Liver (tissue), 9 donors: ENCODE measurements around the gene ARHGAP19. TPM values are rescaled to one million over a fixed set of nuclear protein-coding genes. Genes with fewer than 3 reads are reported as not detected.
A peak's percentile ranks its signal among the peaks of the same experiment; 100 is the strongest.

Source experiments
- DNase-seq: peaks from one replicate; pipeline ENCODE4 v3.0.0-alpha.2; 2017; ENCODE audit warnings: low spot score
- H3K27ac ChIP-seq, 2 donors: one replicate each; pipeline ENCODE4 v1.7.0; 2013; ENCODE audit warnings: inconsistent platforms in 2 of 2, low read length in 2 of 2, control low read depth in 1 of 2, low read depth in 1 of 2, mild to moderate bottlenecking in 1 of 2
- H3K27me3 ChIP-seq, 4 donors: one replicate each; pipeline versions ENCODE4 v1.6.1 to v1.7.0; 2013; ENCODE audit warnings: low read length in 3 of 4, inconsistent platforms in 1 of 4, mild to moderate bottlenecking in 1 of 4, moderate library complexity in 1 of 4; ENCODE audit not compliant: control insufficient read depth in 4 of 4, insufficient read depth in 4 of 4
- H3K36me3 ChIP-seq, 4 donors: one replicate each; pipeline versions ENCODE4 v1.6.1 to v1.7.0; 2013; ENCODE audit warnings: low read length in 3 of 4, mild to moderate bottlenecking in 3 of 4, low read depth in 1 of 4, moderate library complexity in 1 of 4; ENCODE audit not compliant: control insufficient read depth in 4 of 4, insufficient read depth in 3 of 4
- H3K4me1 ChIP-seq, 4 donors: one replicate each; pipeline versions ENCODE4 v1.6.1 to v1.7.0; 2013; ENCODE audit warnings: low read length in 3 of 4, mild to moderate bottlenecking in 3 of 4, moderate library complexity in 1 of 4; ENCODE audit not compliant: control insufficient read depth in 4 of 4, insufficient read depth in 4 of 4
- H3K4me3 ChIP-seq, 3 donors: one replicate each; pipeline versions ENCODE4 v1.6.1 to v1.7.0; 2013; ENCODE audit warnings: low read length in 3 of 3, control low read depth in 1 of 3, low read depth in 1 of 3, mild to moderate bottlenecking in 1 of 3
- H3K9ac ChIP-seq, 2 donors: one replicate each; pipeline ENCODE4 v1.7.0; 2013; ENCODE audit warnings: low read length in 2 of 2, mild to moderate bottlenecking in 2 of 2, moderate library complexity in 2 of 2, control low read depth in 1 of 2, low read depth in 1 of 2
- H3K9me3 ChIP-seq, 4 donors: one replicate each; pipeline versions ENCODE4 v1.6.1 to v1.7.0; 2013; ENCODE audit warnings: low read length in 3 of 4; ENCODE audit not compliant: control insufficient read depth in 4 of 4
- EGR1 ChIP-seq, 2 donors: IDR thresholded peaks; 2 replicates each; pipeline ENCODE4 v1.6.1; 2016 to 2018; ENCODE audit warnings: antibody characterized with exemption in 2 of 2, low read depth in 2 of 2
- FOXA1 ChIP-seq: IDR thresholded peaks from 2 replicates; pipeline ENCODE4 v1.6.1; 2016; ENCODE audit warnings: antibody characterized with exemption
- FOXA2 ChIP-seq: IDR thresholded peaks from 2 replicates; pipeline ENCODE4 v1.6.1; 2016; ENCODE audit warnings: antibody characterized with exemption
- HNF4A ChIP-seq, 2 donors: conservative IDR thresholded peaks; 2 replicates each; pipeline ENCODE4 v1.6.1; 2016; ENCODE audit warnings: antibody characterized with exemption in 2 of 2, mild to moderate bottlenecking in 2 of 2
- HNF4G ChIP-seq: IDR thresholded peaks from 2 replicates; pipeline ENCODE4 v1.6.1; 2016; ENCODE audit warnings: antibody characterized with exemption
- JUND ChIP-seq, 2 donors: IDR thresholded peaks; 2 replicates each; pipeline ENCODE4 v1.6.1; 2016; ENCODE audit warnings: antibody characterized with exemption in 2 of 2
- NR2F2 ChIP-seq: IDR thresholded peaks from 2 replicates; pipeline ENCODE4 v1.6.1; 2016; ENCODE audit warnings: antibody characterized with exemption
- RAD21 ChIP-seq, 2 donors: IDR thresholded peaks; 2 replicates each; pipeline ENCODE4 v1.6.1; 2016; ENCODE audit warnings: antibody characterized with exemption in 2 of 2, mild to moderate bottlenecking in 2 of 2
- RXRA ChIP-seq, 2 donors: IDR thresholded peaks; 2 replicates each; pipeline ENCODE4 v1.6.1; 2017 to 2018; ENCODE audit warnings: antibody characterized with exemption in 2 of 2, mild to moderate bottlenecking in 1 of 2
- SP1 ChIP-seq: IDR thresholded peaks from 2 replicates; pipeline ENCODE4 v1.6.1; 2018; ENCODE audit warnings: antibody characterized with exemption, mild to moderate bottlenecking
- TAF1 ChIP-seq: conservative IDR thresholded peaks from 2 replicates; pipeline ENCODE4 v1.6.1; 2016; ENCODE audit warnings: antibody characterized with exemption, mild to moderate bottlenecking
- YY1 ChIP-seq: IDR thresholded peaks from 2 replicates; pipeline ENCODE4 v1.6.1; 2016; ENCODE audit warnings: antibody characterized with exemption, mild to moderate bottlenecking
- WGBS: extraction: QIAGEN DNeasy Blood & Tissue Kit; methylation state at CpG from one replicate; pipeline ENCODE4 v1.1.7; 2013; 5-methylcytosine and 5-hydroxymethylcytosine counted together
- polyA plus RNA-seq, 2 donors: library from polyadenylated mRNA; stranded (reverse) in 1 of 2; unstranded in 1 of 2; fragments of 200-250 nt in 1 of 2; fragments of >200 nt in 1 of 2; fragmentation: Nextera tagmentation in 1 of 2; extraction: Ambion mirVana in 1 of 2; gene quantifications; one replicate each; pipeline versions ENCODE4 v1.2.1 to v1.2.3, GENCODE V29; 2013 to 2015
- total RNA-seq, 2 donors: library from RNA; depleted of rRNA; stranded (reverse); fragments of >200 nt; gene quantifications; one replicate each; pipeline ENCODE4 v1.2.3, GENCODE V29; 2014
- TF ChIP-seq, protein P1 (sequence below): fragments of 150-350 bp; IDR thresholded peaks from 2 replicates; pipeline ENCODE4 v1.5.1; 2017; ENCODE audit warnings: improper control_type of control experiment, low read depth, low read length; ENCODE audit not compliant: missing input control
- TF ChIP-seq, protein P2 (sequence below): IDR thresholded peaks from 2 replicates; pipeline ENCODE4 v1.6.1; 2016; ENCODE audit warnings: antibody characterized with exemption
- TF ChIP-seq, protein P3 (sequence below): IDR thresholded peaks from 2 replicates; pipeline ENCODE4 v1.6.1; 2016; ENCODE audit warnings: antibody characterized with exemption
- TF ChIP-seq, protein P4 (sequence below): IDR thresholded peaks from 2 replicates; pipeline ENCODE4 v1.6.1; 2016; ENCODE audit warnings: antibody characterized with exemption, mild to moderate bottlenecking
- donor health status: healthy.
- donor health status: healthy.
- donor health status: healthy.
- donor health status: healthy.
- donor health status: healthy.

Gene ARHGAP19
- total and polyA plus RNA-seq, 4 donors = 1.6 to 23.4 (median 3.6) TPM

DNA sequence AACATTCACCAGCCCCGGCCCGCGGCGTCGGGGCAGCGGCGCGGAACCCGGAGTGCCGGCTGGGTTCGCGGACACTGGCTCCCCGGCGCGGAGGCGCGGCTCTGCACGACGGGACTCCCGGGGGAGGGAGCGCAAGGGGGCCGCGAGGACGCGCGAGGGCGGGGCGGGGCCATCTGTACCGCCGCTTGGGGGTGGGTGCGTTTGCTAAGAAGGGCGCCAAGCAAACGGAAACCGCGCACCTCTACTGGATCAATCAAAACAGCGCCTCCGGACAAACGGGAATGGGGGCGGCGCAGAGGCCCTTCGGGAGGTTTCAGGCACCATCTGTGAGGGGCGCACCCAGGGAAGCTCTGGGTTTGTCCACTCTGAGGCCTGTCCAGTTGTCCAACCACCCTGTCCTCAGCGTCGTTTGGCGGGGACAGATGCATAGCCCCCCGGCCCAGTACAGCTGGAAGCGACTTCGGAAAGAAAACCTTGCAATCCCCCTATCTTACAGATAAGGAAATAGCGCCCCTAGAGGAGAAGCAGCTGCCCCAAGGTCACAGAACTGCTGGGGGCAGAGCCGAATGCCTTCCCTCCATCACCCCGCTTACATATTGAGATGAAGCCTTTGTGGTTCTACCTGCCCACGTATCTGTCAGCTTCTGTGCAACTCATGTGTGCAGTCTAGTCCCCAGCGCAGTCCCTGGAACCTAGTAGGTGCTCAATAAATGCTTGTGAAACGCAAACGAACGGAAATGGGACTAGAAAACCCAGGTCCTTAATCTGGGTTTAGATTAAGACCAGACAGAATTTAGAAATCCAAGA, 96.0 kb downstream of the ARHGAP19 start:
- Histone ChIP-seq H3K4me3 (peak overlapping the region in 1 of 3 donors; percentile 44), H3K4me1 (peaks cover 0 to 6% (median 2%) of the 10 kb centered on the region in 4 donors), H3K36me3 (no peaks in the 10 kb centered on the region), H3K27ac (no peak overlapping the region), H3K9ac (no peak overlapping the region), H3K9me3 (no peaks in the 10 kb centered on the region), H3K27me3 (peaks cover 0 to 6% (median 0%) of the 10 kb centered on the region in 4 donors)
- WGBS = 6% methylated on average over 56 of the region's 56 CpGs
- DNase-seq = peak; percentile 46
- TF ChIP-seq FOXA1 (no peak), RAD21 (IDR thresholded peaks at IDR 0.05) (peak; percentile 5 to 25)
- TF ChIP-seq, protein P1, sequence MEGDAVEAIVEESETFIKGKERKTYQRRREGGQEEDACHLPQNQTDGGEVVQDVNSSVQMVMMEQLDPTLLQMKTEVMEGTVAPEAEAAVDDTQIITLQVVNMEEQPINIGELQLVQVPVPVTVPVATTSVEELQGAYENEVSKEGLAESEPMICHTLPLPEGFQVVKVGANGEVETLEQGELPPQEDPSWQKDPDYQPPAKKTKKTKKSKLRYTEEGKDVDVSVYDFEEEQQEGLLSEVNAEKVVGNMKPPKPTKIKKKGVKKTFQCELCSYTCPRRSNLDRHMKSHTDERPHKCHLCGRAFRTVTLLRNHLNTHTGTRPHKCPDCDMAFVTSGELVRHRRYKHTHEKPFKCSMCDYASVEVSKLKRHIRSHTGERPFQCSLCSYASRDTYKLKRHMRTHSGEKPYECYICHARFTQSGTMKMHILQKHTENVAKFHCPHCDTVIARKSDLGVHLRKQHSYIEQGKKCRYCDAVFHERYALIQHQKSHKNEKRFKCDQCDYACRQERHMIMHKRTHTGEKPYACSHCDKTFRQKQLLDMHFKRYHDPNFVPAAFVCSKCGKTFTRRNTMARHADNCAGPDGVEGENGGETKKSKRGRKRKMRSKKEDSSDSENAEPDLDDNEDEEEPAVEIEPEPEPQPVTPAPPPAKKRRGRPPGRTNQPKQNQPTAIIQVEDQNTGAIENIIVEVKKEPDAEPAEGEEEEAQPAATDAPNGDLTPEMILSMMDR = peak; percentile 32

- peaks cover 0 to 6% (median 2%) of the 10 kb centered on the region in 4 donors for H3K4me1 ChIP-seq
- TF ChIP-seq YY1 (no peak), SP1 (no peak), TAF1 (no peak), JUND (IDR thresholded peaks at IDR 0.05) (no peak), FOXA2 (no peak), FOXA1 (no peak), RAD21 (IDR thresholded peaks at IDR 0.05) (no peak), HNF4A (conservative IDR thresholded peaks at IDR 0.05) (no peak), NR2F2 (no peak), HNF4G (no peak), RXRA (IDR thresholded peaks at IDR 0.05) (no peak), EGR1 (IDR thresholded peaks at IDR 0.05; ENCODE audit: low read depth in 2 of 2) (no peak)
- TF ChIP-seq, protein P1 = no peak
- TF ChIP-seq, protein P2, sequence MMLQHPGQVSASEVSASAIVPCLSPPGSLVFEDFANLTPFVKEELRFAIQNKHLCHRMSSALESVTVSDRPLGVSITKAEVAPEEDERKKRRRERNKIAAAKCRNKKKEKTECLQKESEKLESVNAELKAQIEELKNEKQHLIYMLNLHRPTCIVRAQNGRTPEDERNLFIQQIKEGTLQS = no peak
- TF ChIP-seq, protein P3, sequence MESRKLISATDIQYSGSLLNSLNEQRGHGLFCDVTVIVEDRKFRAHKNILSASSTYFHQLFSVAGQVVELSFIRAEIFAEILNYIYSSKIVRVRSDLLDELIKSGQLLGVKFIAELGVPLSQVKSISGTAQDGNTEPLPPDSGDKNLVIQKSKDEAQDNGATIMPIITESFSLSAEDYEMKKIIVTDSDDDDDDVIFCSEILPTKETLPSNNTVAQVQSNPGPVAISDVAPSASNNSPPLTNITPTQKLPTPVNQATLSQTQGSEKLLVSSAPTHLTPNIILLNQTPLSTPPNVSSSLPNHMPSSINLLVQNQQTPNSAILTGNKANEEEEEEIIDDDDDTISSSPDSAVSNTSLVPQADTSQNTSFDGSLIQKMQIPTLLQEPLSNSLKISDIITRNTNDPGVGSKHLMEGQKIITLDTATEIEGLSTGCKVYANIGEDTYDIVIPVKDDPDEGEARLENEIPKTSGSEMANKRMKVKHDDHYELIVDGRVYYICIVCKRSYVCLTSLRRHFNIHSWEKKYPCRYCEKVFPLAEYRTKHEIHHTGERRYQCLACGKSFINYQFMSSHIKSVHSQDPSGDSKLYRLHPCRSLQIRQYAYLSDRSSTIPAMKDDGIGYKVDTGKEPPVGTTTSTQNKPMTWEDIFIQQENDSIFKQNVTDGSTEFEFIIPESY = no peak
- TF ChIP-seq, protein P4, sequence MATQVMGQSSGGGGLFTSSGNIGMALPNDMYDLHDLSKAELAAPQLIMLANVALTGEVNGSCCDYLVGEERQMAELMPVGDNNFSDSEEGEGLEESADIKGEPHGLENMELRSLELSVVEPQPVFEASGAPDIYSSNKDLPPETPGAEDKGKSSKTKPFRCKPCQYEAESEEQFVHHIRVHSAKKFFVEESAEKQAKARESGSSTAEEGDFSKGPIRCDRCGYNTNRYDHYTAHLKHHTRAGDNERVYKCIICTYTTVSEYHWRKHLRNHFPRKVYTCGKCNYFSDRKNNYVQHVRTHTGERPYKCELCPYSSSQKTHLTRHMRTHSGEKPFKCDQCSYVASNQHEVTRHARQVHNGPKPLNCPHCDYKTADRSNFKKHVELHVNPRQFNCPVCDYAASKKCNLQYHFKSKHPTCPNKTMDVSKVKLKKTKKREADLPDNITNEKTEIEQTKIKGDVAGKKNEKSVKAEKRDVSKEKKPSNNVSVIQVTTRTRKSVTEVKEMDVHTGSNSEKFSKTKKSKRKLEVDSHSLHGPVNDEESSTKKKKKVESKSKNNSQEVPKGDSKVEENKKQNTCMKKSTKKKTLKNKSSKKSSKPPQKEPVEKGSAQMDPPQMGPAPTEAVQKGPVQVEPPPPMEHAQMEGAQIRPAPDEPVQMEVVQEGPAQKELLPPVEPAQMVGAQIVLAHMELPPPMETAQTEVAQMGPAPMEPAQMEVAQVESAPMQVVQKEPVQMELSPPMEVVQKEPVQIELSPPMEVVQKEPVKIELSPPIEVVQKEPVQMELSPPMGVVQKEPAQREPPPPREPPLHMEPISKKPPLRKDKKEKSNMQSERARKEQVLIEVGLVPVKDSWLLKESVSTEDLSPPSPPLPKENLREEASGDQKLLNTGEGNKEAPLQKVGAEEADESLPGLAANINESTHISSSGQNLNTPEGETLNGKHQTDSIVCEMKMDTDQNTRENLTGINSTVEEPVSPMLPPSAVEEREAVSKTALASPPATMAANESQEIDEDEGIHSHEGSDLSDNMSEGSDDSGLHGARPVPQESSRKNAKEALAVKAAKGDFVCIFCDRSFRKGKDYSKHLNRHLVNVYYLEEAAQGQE = no peak
- H3K9ac ChIP-seq = no peak overlapping the region
- H3K36me3 ChIP-seq = no peaks in the 10 kb centered on the region
- no peak for DNase-seq
- H3K27ac ChIP-seq = no peak overlapping the region
- no peaks in the 10 kb centered on the region for H3K9me3 ChIP-seq
- peaks cover 0 to 6% (median 0%) of the 10 kb centered on the region in 4 donors for H3K27me3 ChIP-seq
- WGBS = 21% methylated on average over 11 of the region's 11 CpGs
- peak overlapping the region in 1 of 3 donors; percentile 44 for H3K4me3 ChIP-seq
Observed at GRCh38 chr10:97195706-97196222, 96.7 kb downstream of the ARHGAP19 start.
